SKM-1 treated with dmso at 0.1 percent for 144 hours (cell line): Measurements from ENCODE around the gene CCDC93.

Experiments
- DNase-seq: peaks from one replicate; lab custom pipeline; 2025; ENCODE audit not compliant: unreplicated experiment; lab: John Stamatoyannopoulos, UW

Gene CCDC93

DNA sequence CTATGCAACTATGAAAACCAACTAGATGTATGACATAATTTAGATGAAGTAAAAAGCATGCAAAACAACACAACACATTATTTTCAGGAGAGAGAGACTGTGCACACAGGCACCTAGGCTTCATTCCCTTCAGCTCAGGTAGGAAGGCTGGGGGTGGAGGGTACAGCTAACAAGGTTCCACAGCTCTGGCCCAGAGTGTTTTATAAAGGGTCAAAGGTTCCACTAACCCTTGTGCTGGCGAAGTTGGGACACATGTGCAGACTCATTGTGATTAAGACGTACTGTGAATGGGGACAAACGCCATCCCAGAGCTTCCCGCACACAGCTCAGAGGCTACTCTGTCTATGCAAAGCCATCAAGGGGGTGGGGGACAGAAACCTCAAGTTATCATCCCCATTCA lies 19.1 kb downstream of the CCDC93 start:
- DNase-seq, result no peak

DNA sequence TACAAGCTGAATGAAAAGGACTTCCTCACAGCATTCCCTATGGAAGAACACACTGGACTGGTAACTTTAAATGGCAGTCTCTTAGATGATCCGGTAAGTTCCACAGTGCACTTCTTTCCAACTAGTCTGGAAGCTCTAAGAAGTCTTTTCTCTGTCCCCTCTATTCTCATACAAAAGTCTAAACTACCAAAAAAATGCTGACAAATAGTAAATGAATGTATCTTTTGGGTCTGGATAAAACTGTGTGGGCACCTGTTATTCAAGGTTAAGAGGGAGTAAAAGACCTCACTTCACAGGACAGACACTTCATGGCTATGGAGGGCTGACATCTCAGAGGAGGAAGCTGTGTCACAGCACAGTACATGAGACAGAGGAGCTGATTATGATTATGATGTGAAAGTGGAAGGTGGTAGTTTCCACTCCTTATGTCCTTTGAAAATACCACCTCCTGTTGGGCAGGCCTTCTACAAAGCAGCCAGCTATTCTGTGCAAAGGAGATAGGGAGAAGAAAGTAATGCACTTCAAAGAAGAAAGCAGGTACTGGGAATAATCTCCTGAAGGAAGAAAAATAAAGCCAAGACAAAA lies 23.9 kb downstream of the CCDC93 start:
- DNase-seq, result no peak

DNA sequence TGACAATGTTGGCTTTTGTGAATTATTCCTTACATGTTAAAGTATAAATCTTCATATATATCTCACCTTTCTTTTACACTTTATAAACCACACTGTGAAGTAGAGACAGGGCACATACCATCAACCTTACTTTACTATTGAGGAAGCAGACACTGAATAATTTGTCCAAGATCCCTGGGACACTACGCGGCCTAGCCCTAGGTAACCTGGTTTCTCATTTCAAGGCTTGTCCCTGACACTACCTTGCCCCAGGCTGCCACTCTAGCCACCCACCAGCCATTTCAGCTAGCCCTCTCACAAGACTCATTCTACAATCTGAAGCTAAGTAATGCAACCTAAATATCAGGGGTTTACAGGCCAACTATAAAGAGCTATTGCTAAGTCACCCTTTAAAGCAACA lies 26.7 kb downstream of the CCDC93 start:
- DNase-seq, result no peak

DNA sequence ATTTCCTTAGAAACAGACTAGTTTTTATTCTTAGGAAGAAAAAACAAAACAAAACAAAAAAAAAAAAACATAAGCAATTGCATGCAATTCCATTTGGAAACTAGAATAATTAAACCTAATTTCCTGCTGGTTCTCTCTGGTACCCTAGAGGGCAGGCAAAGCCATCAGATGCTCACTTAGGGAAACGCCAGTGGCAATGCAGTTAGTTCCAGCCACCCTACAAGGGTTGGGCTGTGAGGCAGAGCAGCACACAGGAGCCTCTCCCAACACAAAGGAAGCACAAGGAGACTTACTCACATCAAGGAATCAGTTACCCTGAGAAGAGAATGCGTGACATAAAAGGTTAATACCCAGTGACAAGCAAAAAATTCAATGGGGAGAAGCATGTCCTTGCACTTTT lies 28.8 kb downstream of the CCDC93 start:
- DNase-seq, result no peak

DNA sequence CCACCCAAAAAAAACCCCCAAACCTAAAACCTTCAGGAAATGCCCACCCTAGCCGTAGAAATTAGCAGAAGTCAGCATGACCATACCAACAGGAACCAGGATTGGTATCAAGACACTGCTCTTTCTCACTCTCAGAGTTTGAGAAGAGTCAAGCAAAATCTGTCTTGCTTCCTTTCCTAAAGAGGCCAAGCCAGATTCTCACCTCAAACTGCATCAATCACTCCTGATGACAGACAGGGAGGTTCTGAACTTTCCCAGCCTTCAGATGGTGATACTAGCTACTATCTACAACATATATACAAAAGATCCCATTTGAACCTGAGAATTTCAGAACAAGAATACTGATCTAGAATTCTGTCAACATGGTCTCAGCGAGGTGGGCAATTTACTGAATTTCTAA lies 29.7 kb downstream of the CCDC93 start:
- no peak for DNase-seq

DNA sequence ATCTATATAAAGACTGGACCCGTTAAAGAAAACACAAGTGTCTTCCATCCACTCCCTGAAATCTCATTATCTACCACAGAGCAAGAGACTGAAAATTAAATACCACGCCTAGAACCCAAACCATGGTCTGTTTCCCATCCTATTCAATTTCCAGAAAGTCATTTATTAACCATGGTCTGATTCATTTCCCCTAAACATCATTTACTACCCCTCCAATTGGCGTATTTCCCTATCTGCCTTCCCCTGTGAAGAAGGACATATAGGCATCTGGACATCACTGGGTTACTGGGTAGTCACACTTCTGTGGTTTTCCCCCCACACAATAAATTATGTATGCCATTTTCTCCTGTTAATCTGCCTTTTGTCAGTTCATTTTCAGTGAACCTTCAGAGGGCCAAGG lies 30.8 kb downstream of the CCDC93 start:
- no peak for DNase-seq

DNA sequence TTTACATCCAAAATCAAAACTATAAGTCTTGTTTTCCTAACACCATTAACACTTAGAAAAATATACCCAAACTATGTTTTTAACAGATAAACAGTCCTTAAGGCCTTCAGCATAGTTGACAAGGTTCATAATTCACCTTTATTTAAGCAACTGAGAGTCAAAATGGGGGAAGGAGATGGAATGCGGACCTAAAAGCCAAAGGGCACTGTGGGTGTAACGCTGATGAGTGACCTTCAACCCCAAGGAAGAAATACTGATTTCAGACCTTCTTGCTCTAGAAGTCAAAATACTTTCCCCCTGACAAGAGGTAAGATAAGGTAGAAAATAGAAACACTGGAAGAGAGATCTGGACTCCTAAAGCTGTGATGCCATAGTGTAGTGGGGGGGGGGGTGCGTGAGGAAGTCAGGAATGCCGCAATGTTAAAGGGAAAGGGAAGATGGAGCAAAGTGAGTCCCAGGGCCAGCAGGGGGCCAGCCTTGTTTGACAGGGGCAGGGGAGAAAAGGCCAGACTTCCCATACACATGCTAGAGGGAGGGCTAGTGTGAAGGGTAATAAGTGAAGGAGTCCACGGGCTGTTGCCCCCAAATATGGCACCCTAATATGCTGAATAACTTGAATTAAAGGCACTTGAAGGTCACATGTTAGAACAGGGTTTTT lies 31.4 kb downstream of the CCDC93 start:
- no peak for DNase-seq

DNA sequence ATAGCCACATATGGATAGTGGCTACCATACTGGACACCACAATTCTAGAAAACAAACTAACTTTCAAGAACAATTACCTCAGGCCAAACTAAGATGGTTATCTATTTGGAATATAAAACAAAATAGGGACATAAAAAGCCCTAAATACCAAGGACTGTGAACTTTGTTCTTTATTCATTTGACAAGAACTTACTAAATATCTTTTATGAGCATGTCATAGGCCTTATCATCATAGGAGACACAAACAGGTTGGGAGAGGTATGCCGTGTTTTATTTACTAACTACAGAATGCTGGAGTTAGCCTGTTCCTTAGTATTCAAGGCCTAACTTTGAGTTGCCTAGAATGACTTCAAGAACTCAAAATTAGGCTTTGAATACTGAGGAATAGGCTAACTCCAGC lies 32.1 kb downstream of the CCDC93 start:
- no peak for DNase-seq

DNA sequence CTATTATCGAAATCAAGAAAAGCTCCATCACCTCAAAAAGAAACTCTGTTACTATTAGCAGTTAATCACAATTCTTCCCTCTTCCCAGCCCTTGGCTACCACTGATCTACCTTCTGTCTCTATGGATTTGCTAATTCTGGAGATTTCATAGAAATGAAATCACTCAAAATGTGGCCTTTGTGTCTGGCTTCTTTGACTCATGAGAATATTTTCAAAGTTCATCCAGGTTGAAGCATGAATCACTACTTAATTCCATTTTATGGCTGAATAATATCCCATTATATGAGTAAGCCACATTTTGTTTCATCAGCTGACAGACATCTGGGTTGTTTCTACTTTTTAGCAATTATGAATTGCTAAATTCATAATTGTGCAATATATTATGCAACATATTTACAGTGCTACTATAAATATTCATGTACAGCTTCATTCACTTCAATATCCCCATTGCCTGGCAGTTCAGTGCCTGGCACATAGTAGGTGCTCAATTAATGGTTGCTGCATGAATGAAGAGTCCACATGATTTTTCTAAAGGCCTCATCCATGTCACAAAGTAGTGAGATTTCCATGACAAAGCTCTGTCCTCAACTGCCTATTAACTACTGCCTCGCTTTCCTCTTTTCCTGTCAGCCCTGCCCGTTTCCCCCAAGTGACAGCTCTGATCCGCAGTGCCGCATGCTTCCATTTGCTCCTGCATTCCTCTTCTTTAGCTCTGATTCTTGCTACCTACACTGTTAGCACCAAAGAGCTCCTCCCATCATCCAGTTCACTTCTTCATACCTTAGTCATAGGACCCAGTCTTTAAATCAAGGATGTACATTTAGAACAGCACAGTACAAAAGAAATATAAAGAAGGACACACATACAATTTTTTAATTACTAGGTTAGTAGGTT lies 32.8 kb downstream of the CCDC93 start:
- DNase-seq, result no peak

DNA sequence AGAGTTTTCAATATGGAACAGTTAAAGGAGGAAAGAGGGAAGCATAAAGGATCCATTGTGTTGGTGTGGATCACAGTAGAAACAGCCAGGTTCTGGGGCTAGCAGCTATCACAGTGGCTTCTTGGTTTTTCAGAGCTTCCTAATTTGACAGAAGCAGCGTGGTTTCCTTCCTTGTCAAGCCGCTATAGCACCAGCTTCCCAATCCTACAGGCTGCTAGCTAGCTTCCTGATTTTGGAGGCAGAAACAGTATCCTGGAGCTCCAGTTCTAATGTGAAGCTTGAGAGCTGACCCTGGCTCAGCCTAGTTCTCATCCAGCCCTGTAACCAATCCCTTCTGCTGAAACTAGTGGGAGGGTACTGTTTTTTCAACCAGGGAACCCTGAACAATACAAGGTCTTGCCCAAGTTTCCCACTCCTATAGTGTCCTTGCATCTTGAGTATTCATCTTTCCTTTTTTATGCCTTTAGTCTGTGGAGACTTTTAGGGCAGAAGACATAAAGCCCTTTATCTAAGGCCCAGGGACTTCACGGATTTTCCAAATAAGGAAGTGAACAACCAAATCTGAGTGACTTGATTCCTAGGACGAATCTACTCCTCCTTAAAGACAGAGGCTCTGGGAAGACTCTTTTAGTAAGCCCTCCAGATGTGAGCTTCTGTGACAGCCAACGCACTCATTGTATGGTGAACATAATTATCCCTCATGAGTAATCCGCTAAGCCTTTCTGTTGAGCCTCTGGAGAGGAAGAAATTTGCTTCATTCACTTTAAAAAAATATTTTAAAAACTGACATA lies 33.8 kb downstream of the CCDC93 start:
- DNase-seq, result no peak

DNA sequence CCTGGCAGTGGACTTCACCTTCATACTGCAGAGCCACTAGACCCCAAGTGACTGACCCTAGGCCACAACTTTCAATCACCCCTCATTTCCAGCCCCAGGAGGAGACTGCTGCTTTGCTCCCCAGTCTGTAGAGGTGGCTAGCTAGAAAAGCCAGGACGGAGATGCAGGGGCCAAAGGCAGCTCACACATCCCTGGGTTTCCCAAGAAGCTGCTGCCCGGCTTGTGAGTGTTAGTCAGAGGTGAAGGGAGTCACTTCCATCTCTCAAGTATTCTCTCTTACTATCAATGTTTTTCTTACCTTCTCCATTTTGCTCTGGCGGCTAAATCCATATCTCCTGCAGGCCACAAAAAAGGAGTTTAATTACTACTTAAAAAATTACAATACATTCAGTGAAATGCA lies 36.2 kb downstream of the CCDC93 start:
- no peak for DNase-seq

DNA sequence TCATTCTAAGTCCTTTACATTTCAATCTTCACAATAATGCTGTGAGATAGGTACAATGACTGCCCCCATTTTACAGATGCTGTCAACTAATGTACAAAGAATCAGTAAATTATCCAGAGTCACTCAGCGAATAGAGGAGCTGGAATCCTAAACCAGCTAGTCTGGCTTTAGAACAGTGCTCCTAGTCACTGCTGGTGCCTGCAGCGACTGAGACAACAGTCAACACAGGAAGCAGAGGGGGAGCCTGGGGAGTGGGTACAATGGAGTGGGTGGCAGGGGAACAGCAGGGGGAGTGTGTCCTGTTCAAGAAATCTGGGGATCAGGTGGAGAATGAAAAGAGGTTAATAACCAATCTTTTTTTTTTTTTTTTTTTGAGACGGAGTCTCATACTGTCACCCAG lies 37.3 kb downstream of the CCDC93 start:
- no peak for DNase-seq

DNA sequence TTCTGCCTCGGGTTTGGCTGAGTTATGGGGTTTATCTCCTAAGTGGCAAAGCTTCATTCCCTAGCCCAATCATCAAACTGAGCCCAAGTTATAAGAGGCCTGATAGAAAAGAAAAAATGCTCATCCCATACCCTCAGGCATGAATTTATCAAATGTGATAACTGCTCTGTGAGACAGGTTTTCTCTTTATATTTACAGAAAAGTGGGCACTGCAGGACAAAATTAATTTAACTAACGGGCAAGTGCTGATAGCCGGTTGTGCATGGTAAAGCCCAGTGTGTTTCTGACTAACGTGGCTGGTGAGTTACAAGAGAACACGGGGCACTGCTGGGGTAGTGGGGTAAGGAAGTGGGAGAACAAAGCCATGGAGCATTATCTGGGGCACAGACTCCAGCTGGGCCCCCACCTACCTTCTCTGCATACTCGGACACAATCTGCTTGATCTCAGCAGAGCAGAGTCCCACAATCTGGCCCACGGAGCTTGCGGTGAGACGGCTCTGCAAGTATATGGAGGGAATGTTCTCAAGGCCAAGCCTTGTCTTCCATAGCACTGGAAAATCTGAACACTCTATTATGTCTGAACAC lies 40.3 kb downstream of the CCDC93 start:
- DNase-seq, result no peak

DNA sequence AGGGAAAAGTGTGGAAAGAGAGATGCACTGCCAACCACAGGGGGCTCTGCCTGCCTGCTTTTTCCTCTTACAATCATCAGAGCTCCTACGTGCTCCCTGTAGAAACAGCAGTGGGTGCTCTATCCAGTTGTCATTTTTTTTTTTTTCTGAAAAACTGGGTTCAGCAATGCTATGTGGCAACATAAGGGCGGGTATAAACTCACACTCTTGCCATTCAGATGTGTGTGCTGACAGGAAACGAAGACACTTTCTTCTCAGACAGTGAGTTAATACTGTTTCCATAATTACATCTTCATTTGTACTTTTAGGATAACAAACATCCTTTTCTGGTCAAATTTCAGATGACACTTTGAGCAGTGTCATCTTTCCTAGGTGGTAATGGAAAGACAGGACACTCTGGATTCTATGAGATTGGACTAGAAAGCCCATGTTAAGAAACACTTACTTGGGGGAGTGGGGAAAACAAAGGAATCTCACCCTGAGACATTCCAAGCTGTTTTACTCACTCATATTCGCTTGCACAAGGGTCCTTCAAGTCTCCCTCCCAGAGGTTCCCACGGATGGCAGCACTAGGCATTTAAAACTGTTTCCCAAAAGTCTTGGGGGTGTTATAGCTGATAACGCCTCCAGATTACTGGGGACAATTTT lies 41.3 kb downstream of the CCDC93 start:
- no peak for DNase-seq

DNA sequence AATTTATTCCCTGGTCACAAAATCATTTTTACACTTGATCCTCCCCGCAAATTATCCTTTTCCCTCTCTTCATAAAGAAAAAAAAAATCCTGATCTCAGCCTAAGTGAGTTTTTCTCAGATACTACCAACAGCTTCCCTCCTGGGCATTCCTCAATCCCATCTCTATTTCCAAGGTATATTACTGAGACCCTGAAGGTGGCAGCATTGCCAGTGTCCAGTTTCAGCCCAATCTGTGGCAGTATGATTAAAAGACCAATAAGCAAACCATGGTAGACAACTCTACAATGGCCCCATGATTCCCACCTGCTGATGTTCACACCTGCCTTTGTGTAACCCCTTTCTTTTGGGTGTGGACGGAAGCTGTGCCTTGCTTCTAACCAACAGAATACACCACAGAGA lies 45.1 kb downstream of the CCDC93 start:
- no peak for DNase-seq

DNA sequence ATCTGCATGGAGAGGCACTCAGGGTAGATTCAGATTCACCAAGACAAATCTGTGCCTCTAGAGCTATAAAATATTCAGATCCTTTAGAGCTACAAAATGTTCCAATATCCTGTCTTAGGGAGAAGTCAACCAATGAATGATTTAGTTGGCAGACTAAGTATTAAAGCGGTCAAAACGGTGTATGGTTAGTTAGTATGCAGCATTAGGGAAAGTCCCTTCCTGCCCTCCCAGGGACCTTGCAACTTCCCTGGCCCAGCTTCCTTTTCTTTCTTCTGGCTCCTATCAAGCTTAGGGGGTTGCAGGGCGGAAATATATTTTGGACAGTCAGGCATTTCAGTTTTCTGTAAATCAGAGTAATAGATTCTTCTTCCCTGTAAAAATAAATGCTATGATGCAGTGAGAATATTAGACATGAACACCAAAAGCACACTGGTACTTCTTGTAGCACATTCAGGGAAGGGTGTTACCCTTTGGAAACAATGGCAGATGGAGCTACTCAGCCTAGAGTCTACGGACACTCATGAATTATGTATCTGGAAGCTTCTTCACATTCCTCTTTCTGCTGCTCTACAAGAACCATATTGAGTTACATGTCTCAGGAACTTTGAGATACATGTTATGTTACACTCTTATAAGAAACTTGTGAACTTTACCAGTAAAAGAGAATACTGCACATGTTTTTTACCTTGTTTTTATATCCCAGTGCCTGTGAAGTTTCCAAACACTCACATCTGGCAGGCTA lies 45.7 kb downstream of the CCDC93 start:
- DNase-seq, result no peak

DNA sequence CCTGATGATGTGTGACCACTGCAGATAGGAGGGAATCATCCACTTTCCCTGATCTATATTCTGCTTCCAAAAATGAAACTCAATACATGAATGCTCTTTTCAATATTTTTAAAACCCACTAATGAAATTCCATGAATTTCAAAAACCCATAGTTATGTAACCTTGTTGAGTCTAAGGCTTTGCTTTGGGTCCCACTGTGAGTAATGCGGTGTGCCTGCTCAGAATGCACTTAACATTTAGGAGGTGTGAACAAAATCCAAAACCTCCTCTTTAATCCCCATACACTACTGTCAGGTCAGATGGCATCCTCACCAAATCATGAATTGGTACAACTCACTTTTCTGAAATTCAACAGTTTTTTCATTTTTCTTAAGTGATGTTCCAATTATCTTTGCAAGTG lies 50.4 kb downstream of the CCDC93 start:
- no peak for DNase-seq

DNA sequence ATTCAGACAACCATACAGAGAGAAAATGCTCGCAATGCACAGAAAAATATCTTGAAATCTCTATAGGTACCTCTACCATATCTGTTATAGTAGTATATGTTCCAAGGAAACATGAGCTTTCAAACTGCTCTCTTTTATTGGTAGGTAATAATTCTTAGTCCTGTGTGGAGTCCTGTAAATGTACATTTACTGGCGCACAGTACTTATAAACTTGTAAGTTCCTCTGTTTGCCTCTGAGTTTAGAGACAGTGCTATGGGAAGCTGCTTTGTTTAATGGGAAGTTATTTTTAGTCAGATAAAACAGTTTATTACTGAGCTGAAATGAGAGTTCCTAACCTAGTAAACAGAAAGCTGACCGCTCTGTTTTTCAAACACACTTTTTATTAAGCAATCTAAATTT lies 52.7 kb downstream of the CCDC93 start:
- no peak for DNase-seq

DNA sequence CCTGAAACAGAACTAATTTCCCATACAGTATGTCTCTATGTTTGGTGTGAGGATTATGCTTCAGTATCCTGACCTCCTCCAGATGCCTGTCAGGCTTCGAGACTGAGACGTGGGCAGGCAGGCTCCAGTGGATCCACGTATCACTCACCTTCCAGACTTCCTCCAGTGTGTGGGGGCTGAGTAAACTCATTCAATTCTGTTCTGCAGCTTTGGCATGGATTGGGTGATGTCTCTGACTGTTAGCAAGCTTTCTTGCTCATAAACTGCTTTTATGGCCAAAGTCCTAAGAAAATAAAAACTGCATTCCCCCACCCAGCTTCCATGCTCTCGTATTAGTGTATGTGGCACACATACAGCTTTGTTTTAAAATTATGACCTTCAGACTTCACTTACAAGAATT lies 53.6 kb downstream of the CCDC93 start:
- DNase-seq, result no peak

DNA sequence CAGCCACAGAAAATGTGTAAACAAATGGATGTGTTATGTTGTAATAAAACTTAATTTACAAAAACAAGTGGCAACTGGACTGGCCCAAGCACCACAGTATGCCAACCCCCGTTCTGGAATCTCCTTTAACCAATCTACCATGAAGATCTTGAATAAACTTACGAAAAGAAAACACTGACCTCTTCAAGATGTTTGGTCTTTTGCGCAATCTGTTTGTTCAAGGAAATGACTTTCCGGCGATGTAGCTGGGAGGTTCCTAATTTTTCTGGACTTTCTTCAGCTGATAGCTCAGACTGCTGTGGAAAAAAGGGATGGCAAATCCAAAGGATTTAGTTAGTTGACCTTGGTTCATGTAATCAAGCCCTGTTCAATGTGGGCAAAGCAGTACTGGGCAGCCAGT lies 55.7 kb downstream of the CCDC93 start:
- DNase-seq, result no peak
